K562 (cell line): ENCODE results near the gene ZNF598. TPM values are rescaled to one million over a fixed set of nuclear protein-coding genes. Genes with fewer than 3 reads are reported as not detected.

ENCODE experiments used
- BHLHE40 ChIP-seq: IDR thresholded peaks from 2 replicates; pipeline ENCODE4 v1.6.1; 2011; ENCODE audit warnings: low read length, improper control_type of control experiment
- JUN ChIP-seq, 2 experiments: sonication (generic) in 1 of 2; formaldehyde crosslinking in 1 of 2; IDR thresholded peaks; 2 replicates each; pipeline versions ENCODE4 v1.6.1 to v1.8.0; 2012 to 2022; ENCODE audit warnings: borderline replicate concordance in 2 of 2, mild to moderate bottlenecking in 2 of 2, improper control_type of control experiment in 1 of 2, low read depth in 1 of 2, low read length in 1 of 2, missing genetic modification reagents in 1 of 2
- MAFK ChIP-seq: IDR thresholded peaks from 2 replicates; pipeline ENCODE4 v1.6.1; 2011; ENCODE audit warnings: low read length, improper control_type of control experiment
- RBM14 ChIP-seq: fragments of 200-400 bp; formaldehyde crosslinking; IDR thresholded peaks from 2 replicates; pipeline ENCODE4 v1.6.1; 2018; ENCODE audit warnings: low read depth, mild to moderate bottlenecking, low read length, moderate library complexity, borderline replicate concordance; ENCODE audit not compliant: insufficient read depth
- ZNF197 ChIP-seq: fragments of 200-800 bp; sonication (Bioruptor generic); IDR thresholded peaks from 2 replicates; pipeline ENCODE4 v1.6.1; 2016; ENCODE audit warnings: low read depth, missing genetic modification characterization, missing compliant biosample characterization
- polyA plus RNA-seq, 8 experiments: library from polyadenylated mRNA; depleted of rRNA in 4 of 8; stranded (reverse) in 5 of 8; unstranded in 3 of 8; fragments of >200 nt; fragmentation: Nextera tagmentation in 2 of 8; fragmentation: Illumina TruSeq in 1 of 8; extraction: Ambion mirVana in 2 of 8; extraction: Trizol in 1 of 8; gene quantifications; 2 replicates each; pipeline versions ENCODE4 v1.2.1 to v1.2.3, GENCODE V29; 2011 to 2014; ENCODE audit warnings: inconsistent platforms in 1 of 8, missing spikeins in 1 of 8
- total RNA-seq, 7 experiments: library from RNA; depleted of rRNA in 6 of 7; stranded (reverse); fragments of >200 nt in 6 of 7; fragmentation: Illumina TruSeq in 2 of 7; extraction: Trizol in 2 of 7; gene quantifications; 2 replicates each; pipeline versions ENCODE4 v1.2.1 to v1.2.3, GENCODE V29; 2011 to 2021; ENCODE audit warnings: low replicate concordance in 1 of 7
- TF ChIP-seq, protein P1 (sequence below): fragments of 450-650 bp; IDR thresholded peaks from 2 replicates; pipeline ENCODE4 v1.6.1; 2016; ENCODE audit warnings: mild to moderate bottlenecking, moderate library complexity
- TF ChIP-seq, protein P2 (sequence below): IDR thresholded peaks from 3 replicates; pipeline ENCODE4 v1.6.1; 2011; ENCODE audit warnings: borderline replicate concordance, mild to moderate bottlenecking, moderate library complexity; ENCODE audit not compliant: insufficient read length; ENCODE audit errors: extremely low read depth
- TF ChIP-seq, protein P3 (sequence below): sonication (generic); formaldehyde crosslinking; IDR thresholded peaks from 2 replicates; pipeline ENCODE4 v1.8.0; 2023; ENCODE audit warnings: mild to moderate bottlenecking, missing genetic modification reagents

ZNF598 gene
- total and polyA plus RNA-seq, 9 of the 15 experiments (the other 6 are each of a cell fraction or from before 2014, with no cell fraction given): 0.11 to 115 (median 29.6) TPM

DNA sequence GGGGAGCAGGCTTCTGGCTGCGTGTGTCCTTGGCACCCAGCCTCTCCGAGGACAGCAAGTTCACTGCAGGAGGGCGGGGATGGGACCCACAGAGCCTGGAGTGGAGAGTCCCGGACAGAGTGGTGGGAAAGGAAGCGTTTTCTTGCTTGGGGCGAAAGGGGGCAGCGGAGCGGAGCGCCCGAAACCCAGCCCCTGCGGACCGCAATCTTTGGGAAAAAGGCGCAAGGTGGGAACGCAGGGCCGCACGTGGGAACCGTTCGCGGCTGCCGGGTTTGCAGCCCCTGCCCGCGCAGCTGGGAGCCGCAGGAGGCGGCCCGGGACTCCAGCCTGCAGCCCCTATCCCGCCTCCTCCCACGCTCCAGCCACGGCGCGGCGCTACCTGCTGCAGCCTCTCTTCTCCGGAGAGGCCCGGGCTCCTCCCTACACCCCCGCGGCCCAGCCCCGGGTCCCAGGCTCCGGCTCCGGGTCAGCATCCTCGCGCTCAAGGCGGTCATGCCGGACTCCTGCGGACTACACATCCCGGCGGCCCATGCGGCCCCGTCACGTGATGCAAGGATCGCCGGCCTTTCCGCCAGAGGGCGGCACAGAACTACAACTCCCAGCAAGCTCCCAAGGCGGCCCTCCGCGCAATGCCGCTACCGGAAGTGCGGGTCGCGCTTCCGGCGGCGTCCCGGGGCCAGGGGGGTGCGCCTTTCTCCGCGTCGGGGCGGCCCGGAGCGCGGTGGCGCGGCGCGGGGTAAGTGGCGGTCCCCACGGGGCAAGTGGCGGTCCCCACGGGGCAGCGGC lies 37.9 kb upstream of the ZNF598 start, which contains the start of the genes NTHL1 and TSC2 (continued):
- TF ChIP-seq, protein P1, sequence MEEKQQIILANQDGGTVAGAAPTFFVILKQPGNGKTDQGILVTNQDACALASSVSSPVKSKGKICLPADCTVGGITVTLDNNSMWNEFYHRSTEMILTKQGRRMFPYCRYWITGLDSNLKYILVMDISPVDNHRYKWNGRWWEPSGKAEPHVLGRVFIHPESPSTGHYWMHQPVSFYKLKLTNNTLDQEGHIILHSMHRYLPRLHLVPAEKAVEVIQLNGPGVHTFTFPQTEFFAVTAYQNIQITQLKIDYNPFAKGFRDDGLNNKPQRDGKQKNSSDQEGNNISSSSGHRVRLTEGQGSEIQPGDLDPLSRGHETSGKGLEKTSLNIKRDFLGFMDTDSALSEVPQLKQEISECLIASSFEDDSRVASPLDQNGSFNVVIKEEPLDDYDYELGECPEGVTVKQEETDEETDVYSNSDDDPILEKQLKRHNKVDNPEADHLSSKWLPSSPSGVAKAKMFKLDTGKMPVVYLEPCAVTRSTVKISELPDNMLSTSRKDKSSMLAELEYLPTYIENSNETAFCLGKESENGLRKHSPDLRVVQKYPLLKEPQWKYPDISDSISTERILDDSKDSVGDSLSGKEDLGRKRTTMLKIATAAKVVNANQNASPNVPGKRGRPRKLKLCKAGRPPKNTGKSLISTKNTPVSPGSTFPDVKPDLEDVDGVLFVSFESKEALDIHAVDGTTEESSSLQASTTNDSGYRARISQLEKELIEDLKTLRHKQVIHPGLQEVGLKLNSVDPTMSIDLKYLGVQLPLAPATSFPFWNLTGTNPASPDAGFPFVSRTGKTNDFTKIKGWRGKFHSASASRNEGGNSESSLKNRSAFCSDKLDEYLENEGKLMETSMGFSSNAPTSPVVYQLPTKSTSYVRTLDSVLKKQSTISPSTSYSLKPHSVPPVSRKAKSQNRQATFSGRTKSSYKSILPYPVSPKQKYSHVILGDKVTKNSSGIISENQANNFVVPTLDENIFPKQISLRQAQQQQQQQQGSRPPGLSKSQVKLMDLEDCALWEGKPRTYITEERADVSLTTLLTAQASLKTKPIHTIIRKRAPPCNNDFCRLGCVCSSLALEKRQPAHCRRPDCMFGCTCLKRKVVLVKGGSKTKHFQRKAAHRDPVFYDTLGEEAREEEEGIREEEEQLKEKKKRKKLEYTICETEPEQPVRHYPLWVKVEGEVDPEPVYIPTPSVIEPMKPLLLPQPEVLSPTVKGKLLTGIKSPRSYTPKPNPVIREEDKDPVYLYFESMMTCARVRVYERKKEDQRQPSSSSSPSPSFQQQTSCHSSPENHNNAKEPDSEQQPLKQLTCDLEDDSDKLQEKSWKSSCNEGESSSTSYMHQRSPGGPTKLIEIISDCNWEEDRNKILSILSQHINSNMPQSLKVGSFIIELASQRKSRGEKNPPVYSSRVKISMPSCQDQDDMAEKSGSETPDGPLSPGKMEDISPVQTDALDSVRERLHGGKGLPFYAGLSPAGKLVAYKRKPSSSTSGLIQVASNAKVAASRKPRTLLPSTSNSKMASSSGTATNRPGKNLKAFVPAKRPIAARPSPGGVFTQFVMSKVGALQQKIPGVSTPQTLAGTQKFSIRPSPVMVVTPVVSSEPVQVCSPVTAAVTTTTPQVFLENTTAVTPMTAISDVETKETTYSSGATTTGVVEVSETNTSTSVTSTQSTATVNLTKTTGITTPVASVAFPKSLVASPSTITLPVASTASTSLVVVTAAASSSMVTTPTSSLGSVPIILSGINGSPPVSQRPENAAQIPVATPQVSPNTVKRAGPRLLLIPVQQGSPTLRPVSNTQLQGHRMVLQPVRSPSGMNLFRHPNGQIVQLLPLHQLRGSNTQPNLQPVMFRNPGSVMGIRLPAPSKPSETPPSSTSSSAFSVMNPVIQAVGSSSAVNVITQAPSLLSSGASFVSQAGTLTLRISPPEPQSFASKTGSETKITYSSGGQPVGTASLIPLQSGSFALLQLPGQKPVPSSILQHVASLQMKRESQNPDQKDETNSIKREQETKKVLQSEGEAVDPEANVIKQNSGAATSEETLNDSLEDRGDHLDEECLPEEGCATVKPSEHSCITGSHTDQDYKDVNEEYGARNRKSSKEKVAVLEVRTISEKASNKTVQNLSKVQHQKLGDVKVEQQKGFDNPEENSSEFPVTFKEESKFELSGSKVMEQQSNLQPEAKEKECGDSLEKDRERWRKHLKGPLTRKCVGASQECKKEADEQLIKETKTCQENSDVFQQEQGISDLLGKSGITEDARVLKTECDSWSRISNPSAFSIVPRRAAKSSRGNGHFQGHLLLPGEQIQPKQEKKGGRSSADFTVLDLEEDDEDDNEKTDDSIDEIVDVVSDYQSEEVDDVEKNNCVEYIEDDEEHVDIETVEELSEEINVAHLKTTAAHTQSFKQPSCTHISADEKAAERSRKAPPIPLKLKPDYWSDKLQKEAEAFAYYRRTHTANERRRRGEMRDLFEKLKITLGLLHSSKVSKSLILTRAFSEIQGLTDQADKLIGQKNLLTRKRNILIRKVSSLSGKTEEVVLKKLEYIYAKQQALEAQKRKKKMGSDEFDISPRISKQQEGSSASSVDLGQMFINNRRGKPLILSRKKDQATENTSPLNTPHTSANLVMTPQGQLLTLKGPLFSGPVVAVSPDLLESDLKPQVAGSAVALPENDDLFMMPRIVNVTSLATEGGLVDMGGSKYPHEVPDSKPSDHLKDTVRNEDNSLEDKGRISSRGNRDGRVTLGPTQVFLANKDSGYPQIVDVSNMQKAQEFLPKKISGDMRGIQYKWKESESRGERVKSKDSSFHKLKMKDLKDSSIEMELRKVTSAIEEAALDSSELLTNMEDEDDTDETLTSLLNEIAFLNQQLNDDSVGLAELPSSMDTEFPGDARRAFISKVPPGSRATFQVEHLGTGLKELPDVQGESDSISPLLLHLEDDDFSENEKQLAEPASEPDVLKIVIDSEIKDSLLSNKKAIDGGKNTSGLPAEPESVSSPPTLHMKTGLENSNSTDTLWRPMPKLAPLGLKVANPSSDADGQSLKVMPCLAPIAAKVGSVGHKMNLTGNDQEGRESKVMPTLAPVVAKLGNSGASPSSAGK: no peak; the same call in 1 of the 2 replicates
- TF ChIP-seq ZNF197 (CRISPR knock-in tag): peak; percentile 85; the same call in 1 of the 2 replicates
- TF ChIP-seq BHLHE40: peak; percentile 89
- TF ChIP-seq, protein P2, sequence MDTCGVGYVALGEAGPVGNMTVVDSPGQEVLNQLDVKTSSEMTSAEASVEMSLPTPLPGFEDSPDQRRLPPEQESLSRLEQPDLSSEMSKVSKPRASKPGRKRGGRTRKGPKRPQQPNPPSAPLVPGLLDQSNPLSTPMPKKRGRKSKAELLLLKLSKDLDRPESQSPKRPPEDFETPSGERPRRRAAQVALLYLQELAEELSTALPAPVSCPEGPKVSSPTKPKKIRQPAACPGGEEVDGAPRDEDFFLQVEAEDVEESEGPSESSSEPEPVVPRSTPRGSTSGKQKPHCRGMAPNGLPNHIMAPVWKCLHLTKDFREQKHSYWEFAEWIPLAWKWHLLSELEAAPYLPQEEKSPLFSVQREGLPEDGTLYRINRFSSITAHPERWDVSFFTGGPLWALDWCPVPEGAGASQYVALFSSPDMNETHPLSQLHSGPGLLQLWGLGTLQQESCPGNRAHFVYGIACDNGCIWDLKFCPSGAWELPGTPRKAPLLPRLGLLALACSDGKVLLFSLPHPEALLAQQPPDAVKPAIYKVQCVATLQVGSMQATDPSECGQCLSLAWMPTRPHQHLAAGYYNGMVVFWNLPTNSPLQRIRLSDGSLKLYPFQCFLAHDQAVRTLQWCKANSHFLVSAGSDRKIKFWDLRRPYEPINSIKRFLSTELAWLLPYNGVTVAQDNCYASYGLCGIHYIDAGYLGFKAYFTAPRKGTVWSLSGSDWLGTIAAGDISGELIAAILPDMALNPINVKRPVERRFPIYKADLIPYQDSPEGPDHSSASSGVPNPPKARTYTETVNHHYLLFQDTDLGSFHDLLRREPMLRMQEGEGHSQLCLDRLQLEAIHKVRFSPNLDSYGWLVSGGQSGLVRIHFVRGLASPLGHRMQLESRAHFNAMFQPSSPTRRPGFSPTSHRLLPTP: no peak
- TF ChIP-seq JUN (IDR thresholded peaks at IDR 0.05; ENCODE audit: borderline replicate concordance, low read depth, low read length): peak; percentile 73; the same call in 1 of the 2 replicates
- TF ChIP-seq JUN (CRISPR knock-in tag; IDR thresholded peaks at IDR 0.05; ENCODE audit: borderline replicate concordance): no peak
- TF ChIP-seq, protein P3, sequence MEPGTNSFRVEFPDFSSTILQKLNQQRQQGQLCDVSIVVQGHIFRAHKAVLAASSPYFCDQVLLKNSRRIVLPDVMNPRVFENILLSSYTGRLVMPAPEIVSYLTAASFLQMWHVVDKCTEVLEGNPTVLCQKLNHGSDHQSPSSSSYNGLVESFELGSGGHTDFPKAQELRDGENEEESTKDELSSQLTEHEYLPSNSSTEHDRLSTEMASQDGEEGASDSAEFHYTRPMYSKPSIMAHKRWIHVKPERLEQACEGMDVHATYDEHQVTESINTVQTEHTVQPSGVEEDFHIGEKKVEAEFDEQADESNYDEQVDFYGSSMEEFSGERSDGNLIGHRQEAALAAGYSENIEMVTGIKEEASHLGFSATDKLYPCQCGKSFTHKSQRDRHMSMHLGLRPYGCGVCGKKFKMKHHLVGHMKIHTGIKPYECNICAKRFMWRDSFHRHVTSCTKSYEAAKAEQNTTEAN (CRISPR knock-in tag): no peak
- TF ChIP-seq RBM14: no peak
- TF ChIP-seq MAFK: no peak
